ENCODE measurements around the gene EEA1. TPM values are rescaled to one million over a fixed set of nuclear protein-coding genes. Genes with fewer than 3 reads are reported as not detected.
"Not testable (repeated sequence)": the region's sequence is repeated elsewhere in the genome, so short reads cannot be mapped to it uniquely, and the experiment has no call there.

EEA1 gene
- polyA plus RNA-seq, 1 experiment = 18.4 TPM

DNA sequence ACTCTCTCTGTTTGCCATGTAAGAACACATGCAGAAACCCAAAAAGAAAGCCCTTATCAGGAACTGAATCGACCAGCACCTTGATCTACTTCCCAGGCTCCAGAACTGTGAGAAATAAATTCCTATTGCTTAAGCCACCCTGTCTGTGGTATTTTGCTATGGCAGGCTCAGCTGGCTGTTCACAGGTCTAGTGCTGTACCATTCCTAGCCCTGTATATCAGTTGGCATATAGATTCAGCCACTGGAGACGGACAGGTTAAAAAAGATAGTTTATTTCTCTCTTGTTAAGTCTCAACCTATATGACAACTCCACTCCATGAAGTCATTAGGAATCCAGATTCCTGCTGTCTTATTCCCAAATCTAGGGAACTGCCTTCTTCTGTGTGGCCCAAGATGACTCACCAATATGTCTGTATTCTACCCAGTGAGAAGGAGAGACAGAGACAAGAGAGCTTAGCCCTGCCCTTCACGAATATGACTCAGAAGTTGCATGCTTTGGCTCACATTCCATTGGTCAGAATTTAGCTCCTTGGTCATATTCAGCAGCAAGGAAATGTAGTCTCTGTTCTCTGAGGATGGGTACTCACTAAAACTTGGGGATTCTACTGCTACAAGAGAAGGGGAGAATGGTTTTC is 169.3 kb downstream of the EEA1 start:
- POLR2A ChIA-PET = no interaction called here
- Histone ChIP-seq H3K9me3 (ENCODE audit: control insufficient read depth, insufficient read depth, low read length) (no peaks in the 10 kb centered on the region), H3K4me3 (ENCODE audit: low read depth, low read length) (no peak overlapping the region), H3K27me3 (ENCODE audit: control insufficient read depth, insufficient read depth, low read length) (no peaks in the 10 kb centered on the region), H3K27ac (ENCODE audit: low read depth, low read length) (peak overlapping the region; percentile 22)
- DNase-seq (ENCODE audit: low read depth, low spot score) = peak; percentile 76
- CTCF ChIA-PET = interaction anchor here (0.7 to 1.2 kb wide), 2 partner anchors 130 to 1377 kb away, joined by 3 read pairs; no protein-coding TSS in a partner anchor
- TF ChIP-seq, protein P1, sequence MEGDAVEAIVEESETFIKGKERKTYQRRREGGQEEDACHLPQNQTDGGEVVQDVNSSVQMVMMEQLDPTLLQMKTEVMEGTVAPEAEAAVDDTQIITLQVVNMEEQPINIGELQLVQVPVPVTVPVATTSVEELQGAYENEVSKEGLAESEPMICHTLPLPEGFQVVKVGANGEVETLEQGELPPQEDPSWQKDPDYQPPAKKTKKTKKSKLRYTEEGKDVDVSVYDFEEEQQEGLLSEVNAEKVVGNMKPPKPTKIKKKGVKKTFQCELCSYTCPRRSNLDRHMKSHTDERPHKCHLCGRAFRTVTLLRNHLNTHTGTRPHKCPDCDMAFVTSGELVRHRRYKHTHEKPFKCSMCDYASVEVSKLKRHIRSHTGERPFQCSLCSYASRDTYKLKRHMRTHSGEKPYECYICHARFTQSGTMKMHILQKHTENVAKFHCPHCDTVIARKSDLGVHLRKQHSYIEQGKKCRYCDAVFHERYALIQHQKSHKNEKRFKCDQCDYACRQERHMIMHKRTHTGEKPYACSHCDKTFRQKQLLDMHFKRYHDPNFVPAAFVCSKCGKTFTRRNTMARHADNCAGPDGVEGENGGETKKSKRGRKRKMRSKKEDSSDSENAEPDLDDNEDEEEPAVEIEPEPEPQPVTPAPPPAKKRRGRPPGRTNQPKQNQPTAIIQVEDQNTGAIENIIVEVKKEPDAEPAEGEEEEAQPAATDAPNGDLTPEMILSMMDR (IDR thresholded peaks at IDR 0.05; ENCODE audit: low read depth, low read length) = no peak

GRCh38 chr12:92757597-92758121 is 171.4 kb downstream of the EEA1 start:
- no peak for DNase-seq (ENCODE audit: low read depth, low spot score)
- H3K27me3 ChIP-seq (ENCODE audit: control insufficient read depth, insufficient read depth, low read length) = no peaks in the 10 kb centered on the region
- H3K4me3 ChIP-seq (ENCODE audit: low read depth, low read length) = no peak overlapping the region
- no peak overlapping the region for H3K27ac ChIP-seq (ENCODE audit: low read depth, low read length)
- no peaks in the 10 kb centered on the region for H3K9me3 ChIP-seq (ENCODE audit: control insufficient read depth, insufficient read depth, low read length)
- TF ChIP-seq, protein P1 (IDR thresholded peaks at IDR 0.05; ENCODE audit: low read depth, low read length) = no peak
- POLR2A ChIA-PET = no interaction called here
- CTCF ChIA-PET = no interaction called here

DNA sequence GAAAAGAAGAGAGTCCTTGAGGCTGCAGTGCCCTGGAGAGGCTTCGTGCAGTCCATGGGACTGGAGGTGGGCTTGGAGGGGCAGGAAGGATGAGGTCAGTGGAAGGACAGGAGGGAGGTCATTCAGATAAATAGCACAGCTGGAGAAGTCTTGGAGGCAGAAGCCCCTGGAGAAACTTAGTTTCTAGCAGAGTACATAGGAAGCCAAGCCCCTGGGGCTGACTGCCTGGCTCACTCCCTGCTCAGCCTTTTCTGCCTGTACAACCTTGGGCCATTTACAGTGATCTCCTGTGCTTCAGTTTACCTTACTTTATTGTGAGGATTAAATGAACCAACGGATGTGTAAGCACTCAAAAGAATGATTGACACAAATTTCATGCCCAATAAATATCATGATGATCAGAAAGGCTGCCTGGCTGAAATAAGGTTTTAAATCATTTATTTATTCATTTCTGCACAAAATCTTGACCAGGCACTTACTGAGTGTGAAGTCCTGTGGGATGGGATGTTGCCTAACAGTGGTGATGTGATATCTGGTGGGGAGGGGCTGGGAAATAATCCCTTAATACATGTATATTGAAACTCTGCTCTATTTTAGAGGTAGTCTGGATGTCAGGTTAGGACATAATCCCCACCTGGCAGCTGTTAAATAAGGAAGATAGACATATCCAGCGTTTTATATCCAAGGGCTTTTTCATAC is 172.0 kb downstream of the EEA1 start:
- H3K4me3 ChIP-seq (ENCODE audit: low read depth, low read length) = no peak overlapping the region
- no peaks in the 10 kb centered on the region for H3K27me3 ChIP-seq (ENCODE audit: control insufficient read depth, insufficient read depth, low read length)
- ChIA-PET POLR2A (no interaction called here), CTCF (no interaction called here)
- H3K27ac ChIP-seq (ENCODE audit: low read depth, low read length) = no peak overlapping the region
- TF ChIP-seq, protein P1 (IDR thresholded peaks at IDR 0.05; ENCODE audit: low read depth, low read length) = no peak
- H3K9me3 ChIP-seq (ENCODE audit: control insufficient read depth, insufficient read depth, low read length) = no peaks in the 10 kb centered on the region
- DNase-seq (ENCODE audit: low read depth, low spot score) = no peak

DNA sequence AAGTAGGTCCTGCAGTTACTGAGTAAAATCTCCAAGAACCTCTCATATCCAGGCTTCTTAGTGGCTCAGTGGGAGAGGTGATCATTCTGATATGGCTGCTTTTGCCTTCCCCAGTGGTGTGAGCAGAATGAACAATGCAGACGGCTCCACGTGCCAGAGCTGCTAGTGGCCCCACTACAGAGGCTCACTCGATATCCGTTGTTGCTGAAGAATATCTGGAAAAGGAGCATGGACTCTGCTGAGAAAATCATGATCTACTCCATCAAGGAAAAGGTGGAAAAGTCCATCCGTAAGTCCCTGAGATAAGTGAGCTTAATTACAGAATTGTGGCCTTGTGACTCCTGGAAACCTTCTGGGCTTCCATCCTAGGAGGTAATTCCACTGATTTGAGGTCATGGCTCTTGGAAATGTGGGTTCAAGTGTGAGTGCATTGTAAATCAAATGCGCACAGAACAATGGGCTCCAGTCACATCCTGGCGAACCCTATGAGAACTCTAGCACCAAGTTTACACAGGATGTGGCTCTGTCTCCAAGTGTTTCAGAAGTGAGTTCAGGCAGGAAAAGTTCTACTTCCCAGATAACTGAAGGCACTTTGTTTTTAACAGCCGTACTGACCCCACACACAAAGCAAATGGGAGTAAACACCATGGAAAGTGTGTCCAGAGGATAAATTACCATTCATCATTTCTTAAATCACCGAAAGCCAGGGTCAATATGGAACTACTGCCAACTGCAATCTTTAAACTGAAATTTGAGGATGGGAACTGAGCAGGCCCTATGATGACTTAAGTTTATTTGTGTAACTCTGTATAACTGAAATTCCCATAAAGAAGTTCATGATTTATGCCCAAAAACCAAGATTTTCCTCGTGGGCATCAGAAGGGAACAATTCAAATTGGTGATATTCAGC is 174.9 kb downstream of the EEA1 start:
- Histone ChIP-seq H3K4me3 (ENCODE audit: low read depth, low read length) (no peak overlapping the region), H3K9me3 (ENCODE audit: control insufficient read depth, insufficient read depth, low read length) (no peaks in the 10 kb centered on the region), H3K27me3 (ENCODE audit: control insufficient read depth, insufficient read depth, low read length) (no peaks in the 10 kb centered on the region), H3K27ac (ENCODE audit: low read depth, low read length) (no peak overlapping the region)
- no peak for DNase-seq (ENCODE audit: low read depth, low spot score)
- TF ChIP-seq, protein P1 (IDR thresholded peaks at IDR 0.05; ENCODE audit: low read depth, low read length) = no peak
- POLR2A ChIA-PET = no interaction called here
- CTCF ChIA-PET = no interaction called here

GRCh38 chr12:92749691-92750090 is 179.4 kb downstream of the EEA1 start:
- H3K27me3 ChIP-seq (ENCODE audit: control insufficient read depth, insufficient read depth, low read length); H3K9me3 ChIP-seq (ENCODE audit: control insufficient read depth, insufficient read depth, low read length); DNase-seq (ENCODE audit: low read depth, low spot score); POLR2A ChIA-PET; H3K4me3 ChIP-seq (ENCODE audit: low read depth, low read length); H3K27ac ChIP-seq (ENCODE audit: low read depth, low read length); CTCF ChIA-PET: not testable (repeated sequence)

All from AG04450 (cell line).